Activated T-cell treated with anti-CD3 and anti-CD28 coated beads, Interleukin-2, amount 50 U/mL, for 72 hours (primary cell): ENCODE measurements around the gene NEK2. TPM values are rescaled to one million over a fixed set of nuclear protein-coding genes. Genes with fewer than 3 reads are reported as not detected.
"Not testable (repeated sequence)": the region's sequence is repeated elsewhere in the genome, so short reads cannot be mapped to it uniquely, and the experiment has no call there.

Experiments
- ATAC-seq, 2 donors: fragments of 150-1000 bp; cut with Tn5 transposase; replicated peaks in 1 of 2; 2 replicates each; pipeline ENCODE4 v1.10.0; 2021; ENCODE audit warnings: moderate library complexity in 2 of 2, mild to moderate bottlenecking in 1 of 2
- DNase-seq, 2 donors: peaks; one replicate each; pipeline ENCODE4 v3.0.0; 2021 to 2022; ENCODE audit warnings: mixed read lengths in 1 of 2
- H3K27ac Mint-ChIP-seq: one replicate; pipeline ENCODE4 v1.8.0; 2022; ENCODE audit warnings: mild to moderate bottlenecking, moderate library complexity, mixed read lengths
- H3K27me3 Mint-ChIP-seq: one replicate; pipeline ENCODE4 v1.8.0; 2022; ENCODE audit warnings: low read depth, mixed read lengths
- H3K36me3 Mint-ChIP-seq, 2 donors: one replicate each; pipeline ENCODE4 v1.8.0; 2022; ENCODE audit warnings: mixed read lengths in 2 of 2, mild to moderate bottlenecking in 1 of 2; ENCODE audit not compliant: insufficient read depth in 2 of 2
- H3K4me1 Mint-ChIP-seq: one replicate; pipeline ENCODE4 v1.8.0; 2022; ENCODE audit warnings: low read depth, mixed read lengths
- H3K4me3 Mint-ChIP-seq, 2 donors: one replicate each; pipeline ENCODE4 v1.8.0; 2022; ENCODE audit warnings: mild to moderate bottlenecking in 2 of 2, mixed read lengths in 2 of 2, moderate library complexity in 2 of 2
- H3K9me3 Mint-ChIP-seq, 2 donors: one replicate each; pipeline ENCODE4 v1.8.0; 2022; ENCODE audit warnings: mixed read lengths in 2 of 2
- total RNA-seq, 2 donors: library from RNA; stranded (reverse); gene quantifications; one replicate each; pipeline ENCODE4 v1.2.3, GENCODE V29; 2022

Gene NEK2
- total RNA-seq, 2 donors from 2014 or later: 36.8 to 41.9 TPM

- Mint-ChIP-seq H3K27ac (no peak overlapping the region), H3K36me3 (no peaks in the 10 kb centered on the region), H3K4me3 (no peak overlapping the region), H3K9me3 (no peaks in the 10 kb centered on the region), H3K4me1 (peaks cover 6% of the 10 kb centered on the region), H3K27me3 (peaks cover 9% of the 10 kb centered on the region)
- DNase-seq (no peak), ATAC-seq (no peak)
Observed at GRCh38 chr1:211632117-211632807, 43.2 kb downstream of the NEK2 start.

- ATAC-seq: no peak
- H3K4me1 Mint-ChIP-seq: peaks cover 6% of the 10 kb centered on the region
- no peak for DNase-seq
Observed at GRCh38 chr1:211631168-211631567, 44.3 kb downstream of the NEK2 start.

GRCh38 chr1:211630236-211631081 lies 45.0 kb downstream of the NEK2 start:
- Mint-ChIP-seq H3K4me3 (no peak overlapping the region), H3K27ac (no peak overlapping the region), H3K27me3 (peaks cover 9% of the 10 kb centered on the region), H3K4me1 (peaks cover 6% of the 10 kb centered on the region), H3K36me3 (no peaks in the 10 kb centered on the region), H3K9me3 (no peaks in the 10 kb centered on the region)
- no peak for DNase-seq
- ATAC-seq: no peak

More at GRCh38 chr1:211631168-211631567, 44.3 kb downstream of the NEK2 start:
- H3K27ac Mint-ChIP-seq: no peak overlapping the region
- no peaks in the 10 kb centered on the region for H3K36me3 Mint-ChIP-seq
- no peak overlapping the region for H3K4me3 Mint-ChIP-seq
- peaks cover 9% of the 10 kb centered on the region for H3K27me3 Mint-ChIP-seq
- H3K9me3 Mint-ChIP-seq: no peaks in the 10 kb centered on the region

- no peak overlapping the region for H3K4me3 Mint-ChIP-seq
- no peak overlapping the region for H3K27ac Mint-ChIP-seq
- H3K4me1 Mint-ChIP-seq: peaks cover 12% of the 10 kb centered on the region
- DNase-seq (no peak), ATAC-seq (no peak)
- H3K27me3 Mint-ChIP-seq: peaks cover 2% of the 10 kb centered on the region
- H3K36me3 Mint-ChIP-seq: no peaks in the 10 kb centered on the region
- H3K9me3 Mint-ChIP-seq: no peaks in the 10 kb centered on the region
Observed at GRCh38 chr1:211628417-211628816, 47.0 kb downstream of the NEK2 start.

GRCh38 chr1:211627259-211627658 lies 48.2 kb downstream of the NEK2 start:
- Mint-ChIP-seq H3K9me3 (no peaks in the 10 kb centered on the region), H3K4me1 (peaks cover 8% of the 10 kb centered on the region), H3K27ac (no peak overlapping the region), H3K36me3 (no peaks in the 10 kb centered on the region), H3K4me3 (no peak overlapping the region), H3K27me3 (no peaks in the 10 kb centered on the region)
- ATAC-seq: no peak
- DNase-seq: no peak

- H3K27ac Mint-ChIP-seq, H3K36me3 Mint-ChIP-seq, H3K4me3 Mint-ChIP-seq, H3K9me3 Mint-ChIP-seq, H3K27me3 Mint-ChIP-seq, DNase-seq, ATAC-seq, H3K4me1 Mint-ChIP-seq: not testable (repeated sequence)
Observed at GRCh38 chr1:211625866-211626265, 49.6 kb downstream of the NEK2 start.

- Mint-ChIP-seq H3K27ac (no peak overlapping the region), H3K4me3 (no peak overlapping the region), H3K9me3 (no peaks in the 10 kb centered on the region), H3K27me3 (no peaks in the 10 kb centered on the region), H3K4me1 (peaks cover 8% of the 10 kb centered on the region), H3K36me3 (no peaks in the 10 kb centered on the region)
- DNase-seq: peak in 1 of 2 donors; percentile 10
- ATAC-seq: peak in 1 of 2 donors; percentile 48
Observed at GRCh38 chr1:211625040-211625439, 50.4 kb downstream of the NEK2 start.

- H3K36me3 Mint-ChIP-seq: no peaks in the 10 kb centered on the region
- no peak for ATAC-seq
- peaks cover 8% of the 10 kb centered on the region for H3K4me1 Mint-ChIP-seq
- H3K9me3 Mint-ChIP-seq: no peaks in the 10 kb centered on the region
- peak overlapping the region; percentile 26 for H3K27ac Mint-ChIP-seq
- H3K4me3 Mint-ChIP-seq: no peak overlapping the region
- no peak for DNase-seq
- no peaks in the 10 kb centered on the region for H3K27me3 Mint-ChIP-seq
Observed at GRCh38 chr1:211623515-211623914, 51.9 kb downstream of the NEK2 start.

GRCh38 chr1:211621447-211622198 lies 53.8 kb downstream of the NEK2 start:
- DNase-seq: no peak
- Mint-ChIP-seq H3K36me3 (no peaks in the 10 kb centered on the region), H3K4me1 (peaks cover 8% of the 10 kb centered on the region), H3K4me3 (no peak overlapping the region), H3K27ac (no peak overlapping the region), H3K9me3 (no peaks in the 10 kb centered on the region), H3K27me3 (no peaks in the 10 kb centered on the region)
- no peak for ATAC-seq

- Mint-ChIP-seq H3K9me3 (no peaks in the 10 kb centered on the region), H3K36me3 (no peaks in the 10 kb centered on the region), H3K27ac (no peak overlapping the region), H3K4me1 (peaks cover 8% of the 10 kb centered on the region), H3K27me3 (no peaks in the 10 kb centered on the region), H3K4me3 (no peak overlapping the region)
- no peak for ATAC-seq
- no peak for DNase-seq
Observed at GRCh38 chr1:211620097-211620496, 55.3 kb downstream of the NEK2 start.

GRCh38 chr1:211619033-211619996 lies 56.1 kb downstream of the NEK2 start:
- Mint-ChIP-seq H3K27me3 (no peaks in the 10 kb centered on the region), H3K4me1 (peaks cover 8% of the 10 kb centered on the region), H3K9me3 (no peaks in the 10 kb centered on the region), H3K4me3 (no peak overlapping the region), H3K27ac (no peak overlapping the region), H3K36me3 (no peaks in the 10 kb centered on the region)
- ATAC-seq: peak in 1 of 2 donors; percentile 5
- DNase-seq: no peak

- Mint-ChIP-seq H3K4me1 (no peaks in the 10 kb centered on the region), H3K4me3 (no peak overlapping the region), H3K9me3 (no peaks in the 10 kb centered on the region), H3K27ac (no peak overlapping the region), H3K36me3 (no peaks in the 10 kb centered on the region), H3K27me3 (no peaks in the 10 kb centered on the region)
- ATAC-seq: no peak
- no peak for DNase-seq
Observed at GRCh38 chr1:211616965-211617297, 58.5 kb downstream of the NEK2 start.
